Mammary epithelial cell (primary cell): ENCODE results near the gene CENPL.

Experiments
- EZH2 ChIP-seq: IDR thresholded peaks from 2 replicates; pipeline ENCODE4 v1.6.1; 2012; ENCODE audit warnings: low read length, inconsistent platforms, borderline replicate concordance
- TF ChIP-seq, protein P1 (sequence below), 2 donors: IDR thresholded peaks in 1 of 2; conservative IDR thresholded peaks in 1 of 2; 2 replicates each; pipeline ENCODE4 v1.5.1; 2011 to 2012; ENCODE audit warnings: inconsistent platforms in 2 of 2, low read length in 2 of 2, mild to moderate bottlenecking in 2 of 2, control low read depth in 1 of 2, low read depth in 1 of 2; ENCODE audit not compliant: insufficient read depth in 1 of 2; ENCODE audit errors: extremely low read depth in 1 of 2

DNA sequence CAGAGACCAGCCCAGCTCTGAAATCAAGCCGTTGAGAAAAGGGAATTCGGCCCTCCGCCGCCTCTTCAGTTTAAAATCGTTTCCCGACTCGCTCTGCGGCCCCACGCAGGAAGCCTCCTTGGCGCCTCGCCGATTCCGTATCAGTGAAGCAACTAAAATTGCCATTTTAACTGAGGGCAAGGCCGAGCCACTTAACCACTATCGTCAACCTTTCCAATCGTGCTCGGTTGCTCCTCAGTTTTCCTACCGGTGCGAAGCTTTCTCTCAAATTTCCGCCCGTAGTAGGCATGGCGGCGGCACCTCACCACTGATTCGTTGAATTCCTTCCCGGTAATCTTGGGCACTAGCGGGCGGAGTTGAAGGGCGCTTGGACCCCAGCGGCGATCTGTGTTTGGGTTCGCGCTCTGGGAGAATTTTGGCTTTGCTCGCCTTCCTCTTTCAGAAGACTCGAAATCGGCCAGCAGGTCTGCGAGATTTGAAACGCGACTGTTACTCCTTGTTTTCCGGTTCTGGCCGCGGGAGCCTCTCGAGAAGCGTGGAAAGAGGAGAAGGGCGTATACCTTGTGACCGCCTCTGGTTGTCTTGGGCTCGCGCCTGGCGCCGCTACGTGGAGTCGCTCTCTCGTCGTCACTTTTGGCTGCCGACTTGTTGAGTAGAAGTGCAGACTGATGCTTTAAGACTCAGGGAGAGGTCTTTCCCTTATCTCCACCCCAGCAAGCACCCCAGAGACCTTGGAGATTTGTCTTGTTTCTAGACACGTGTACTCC lies at the start of gene CENPL, which contains the start of gene DARS2:
- TF ChIP-seq, protein P1, sequence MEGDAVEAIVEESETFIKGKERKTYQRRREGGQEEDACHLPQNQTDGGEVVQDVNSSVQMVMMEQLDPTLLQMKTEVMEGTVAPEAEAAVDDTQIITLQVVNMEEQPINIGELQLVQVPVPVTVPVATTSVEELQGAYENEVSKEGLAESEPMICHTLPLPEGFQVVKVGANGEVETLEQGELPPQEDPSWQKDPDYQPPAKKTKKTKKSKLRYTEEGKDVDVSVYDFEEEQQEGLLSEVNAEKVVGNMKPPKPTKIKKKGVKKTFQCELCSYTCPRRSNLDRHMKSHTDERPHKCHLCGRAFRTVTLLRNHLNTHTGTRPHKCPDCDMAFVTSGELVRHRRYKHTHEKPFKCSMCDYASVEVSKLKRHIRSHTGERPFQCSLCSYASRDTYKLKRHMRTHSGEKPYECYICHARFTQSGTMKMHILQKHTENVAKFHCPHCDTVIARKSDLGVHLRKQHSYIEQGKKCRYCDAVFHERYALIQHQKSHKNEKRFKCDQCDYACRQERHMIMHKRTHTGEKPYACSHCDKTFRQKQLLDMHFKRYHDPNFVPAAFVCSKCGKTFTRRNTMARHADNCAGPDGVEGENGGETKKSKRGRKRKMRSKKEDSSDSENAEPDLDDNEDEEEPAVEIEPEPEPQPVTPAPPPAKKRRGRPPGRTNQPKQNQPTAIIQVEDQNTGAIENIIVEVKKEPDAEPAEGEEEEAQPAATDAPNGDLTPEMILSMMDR (conservative IDR thresholded peaks at IDR 0.05 in 1 of 2, IDR thresholded peaks at IDR 0.05 in 1 of 2; ENCODE audit: extremely low read depth in 1 of 2, insufficient read depth in 1 of 2, low read depth in 1 of 2, low read length in 2 of 2): no peak
- no peak for TF ChIP-seq EZH2
